Measurements from ENCODE around the gene SCT. TPM values are rescaled to one million over a fixed set of nuclear protein-coding genes. Genes with fewer than 3 reads are reported as not detected.
A peak's percentile ranks its signal among the peaks of the same experiment; 100 is the strongest.

SCT gene
- total and polyA plus RNA-seq, 2 donors (not counting 1 experiment from before 2014, with no cell fraction given), result not detected

- Mint-ChIP-seq H3K9me3 (ENCODE audit: insufficient read depth) (no peaks in the 10 kb centered on the region), H3K4me3 (peak within 1 kb of the TSS; percentile 92), H3K27ac (peak within 1 kb of the TSS; percentile 94), H3K4me1 (peaks cover 17% of the 10 kb centered on the region), H3K27me3 (no peaks in the 10 kb centered on the region)
- H3K4me1 ChIP-seq (ENCODE audit: control insufficient read depth in 2 of 2, insufficient read depth in 2 of 2, low read length in 2 of 2), result peaks cover 18 to 35% of the 10 kb centered on the region in 2 donors
- H3K79me2 ChIP-seq (ENCODE audit: control insufficient read depth, insufficient read depth, low read length), result peaks cover 6% of the 10 kb centered on the region
- peak; percentile 95 for ATAC-seq (ENCODE audit: low read depth)
- intact Hi-C loops (cut with micrococcal nuclease), result loop anchor here (1.0 to 10.0 kb wide), 7 partner anchors 39 to 189 kb away; partner anchors contain the start of genes DEAF1, LMNTD2, PHRF1 and PIDD1
- POLR2A ChIA-PET, result interaction anchor here (0.5 to 1.5 kb wide), 9 partner anchors 8 to 97 kb away, joined by 3 to 13 read pairs (median 3); partner anchors contain the start of genes DEAF1, HRAS, LRRC56 and PHRF1
- H2AFZ ChIP-seq (ENCODE audit: insufficient read depth, low read depth, low read length, poor library complexity, severe bottlenecking), result peak within 1 kb of the TSS; percentile 80
- H3K4me2 ChIP-seq (replicated peaks; ENCODE audit: low read depth, low read length, poor library complexity, severe bottlenecking), result peak within 1 kb of the TSS; percentile 90
- H3K27ac ChIP-seq (ENCODE audit: low read length in 2 of 2), result peak within 1 kb of the TSS; percentile 81 to 85
- H3K4me3 ChIP-seq (ENCODE audit: control extremely low read depth in 1 of 5, extremely low read depth in 1 of 5, insufficient read depth in 1 of 5, low read depth in 2 of 5, low read length in 4 of 5), result peak within 1 kb of the TSS; percentile 45 to 83 (median 79)
- peaks cover 44% of the 10 kb centered on the region for H4K20me1 ChIP-seq (ENCODE audit: control insufficient read depth, insufficient read depth, low read length, poor library complexity, severe bottlenecking)
- peak; percentile 96 for DNase-seq
- H3K9ac ChIP-seq (ENCODE audit: low read length), result peak within 1 kb of the TSS; percentile 80
- TF ChIP-seq EZH2 (IDR thresholded peaks at IDR 0.05; ENCODE audit: borderline replicate concordance, insufficient read depth, low read depth, low read length, poor library complexity, severe bottlenecking), result no peak
- TF ChIP-seq CTCF (IDR thresholded peaks at IDR 0.05), result no peak
- WGBS (ENCODE audit: insufficient coverage), result under 1% methylated on average over 63 of the region's 66 CpGs
- CTCF ChIA-PET, result interaction anchor here (0.6 to 1.3 kb wide), 6 partner anchors 11 to 111 kb away, joined by 3 to 8 read pairs (median 3); no protein-coding TSS in a partner anchor
- peaks cover 0 to 34% of the 10 kb centered on the region in 2 experiments for H3K36me3 ChIP-seq (replicated peaks in 1 of 2; ENCODE audit: control extremely low read depth in 1 of 2, control insufficient read depth in 1 of 2, extremely low read depth in 1 of 2, insufficient read depth in 2 of 2, low read length in 1 of 2)
- no peaks in the 10 kb centered on the region for H3K27me3 ChIP-seq (replicated peaks in 1 of 4; ENCODE audit: control extremely low read depth in 1 of 4, control insufficient read depth in 3 of 4, insufficient read depth in 4 of 4, low read length in 3 of 4)
- no peaks in the 10 kb centered on the region for H3K9me3 ChIP-seq (ENCODE audit: control extremely low read depth in 1 of 3, control insufficient read depth in 2 of 3, insufficient read depth in 1 of 3, low read length in 2 of 3)
These were observed 11.3 kb downstream of the SCT start, which contains the start of gene IRF7 for GRCh38 chr11:615504-616319. Gene IRF7 (minus strand): TSS chr11:615950. CDS start chr11:615364, 586 bp downstream.

All from B cell (primary cell).